RCC 7860 (cell line): Measurements from ENCODE around the gene TRPM2.
"Not testable (repeated sequence)": the region's sequence is repeated elsewhere in the genome, so short reads cannot be mapped to it uniquely, and the experiment has no call there.

Source experiments
- DNase-seq: peaks from one replicate; pipeline ENCODE4 v3.0.0-alpha.2; 2015; ENCODE audit warnings: low spot score
- FAIRE-seq: peaks from 2 replicates; lab custom pipeline; 2012; peaks lifted over from hg19 to GRCh38; lab: Jason Lieb, UNC

The TRPM2 gene

DNA sequence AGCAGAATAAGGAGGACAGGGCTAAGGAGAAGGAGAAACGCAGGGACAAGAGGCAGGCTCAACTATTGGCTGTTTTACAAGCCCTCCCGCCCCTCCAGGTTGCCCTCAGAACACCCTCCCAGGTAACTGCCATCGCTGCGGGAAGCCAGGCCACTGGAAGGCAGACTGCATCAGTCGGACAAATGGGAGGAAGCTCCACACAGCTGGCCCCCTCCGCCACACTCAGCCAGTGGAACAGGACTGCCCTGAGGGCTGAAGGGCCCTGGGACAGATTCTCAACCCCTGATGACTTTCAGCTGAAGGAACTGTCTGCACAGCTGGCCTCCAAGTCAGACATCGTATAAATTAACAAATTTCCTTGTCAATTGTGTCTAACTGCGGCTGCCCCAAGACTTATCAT, 123.7 kb downstream of the TRPM2 start:
- DNase-seq (no peak), FAIRE-seq (no peak)

- DNase-seq = no peak
- no peak for FAIRE-seq
Observed at GRCh38 chr21:44477712-44478111, 124.3 kb downstream of the TRPM2 start.

- DNase-seq = no peak
- FAIRE-seq = no peak
Observed at GRCh38 chr21:44478124-44478800, 124.8 kb downstream of the TRPM2 start.

DNA sequence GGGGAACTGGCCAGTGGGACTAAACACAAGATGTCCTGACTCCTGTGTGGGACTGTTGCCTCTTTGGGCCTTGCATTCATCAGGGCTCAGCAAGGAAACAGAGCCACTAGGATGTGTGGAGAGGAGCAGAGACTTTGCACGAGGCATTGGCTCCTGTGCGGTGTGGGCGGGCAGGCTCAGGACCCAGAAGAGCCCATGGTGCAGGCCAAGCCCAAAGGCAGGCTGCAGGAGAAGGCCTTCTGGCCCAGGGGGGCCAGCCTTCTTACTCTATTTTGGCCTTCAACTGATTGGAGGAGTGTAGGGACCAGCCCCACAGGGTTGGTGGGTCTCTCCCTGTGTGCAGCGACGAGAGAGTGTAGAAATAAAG, 125.4 kb downstream of the TRPM2 start:
- DNase-seq (no peak), FAIRE-seq (no peak)

GRCh38 chr21:44479556-44480199, 126.3 kb downstream of the TRPM2 start:
- FAIRE-seq = not testable (repeated sequence)
- DNase-seq = peak; percentile 8

DNA sequence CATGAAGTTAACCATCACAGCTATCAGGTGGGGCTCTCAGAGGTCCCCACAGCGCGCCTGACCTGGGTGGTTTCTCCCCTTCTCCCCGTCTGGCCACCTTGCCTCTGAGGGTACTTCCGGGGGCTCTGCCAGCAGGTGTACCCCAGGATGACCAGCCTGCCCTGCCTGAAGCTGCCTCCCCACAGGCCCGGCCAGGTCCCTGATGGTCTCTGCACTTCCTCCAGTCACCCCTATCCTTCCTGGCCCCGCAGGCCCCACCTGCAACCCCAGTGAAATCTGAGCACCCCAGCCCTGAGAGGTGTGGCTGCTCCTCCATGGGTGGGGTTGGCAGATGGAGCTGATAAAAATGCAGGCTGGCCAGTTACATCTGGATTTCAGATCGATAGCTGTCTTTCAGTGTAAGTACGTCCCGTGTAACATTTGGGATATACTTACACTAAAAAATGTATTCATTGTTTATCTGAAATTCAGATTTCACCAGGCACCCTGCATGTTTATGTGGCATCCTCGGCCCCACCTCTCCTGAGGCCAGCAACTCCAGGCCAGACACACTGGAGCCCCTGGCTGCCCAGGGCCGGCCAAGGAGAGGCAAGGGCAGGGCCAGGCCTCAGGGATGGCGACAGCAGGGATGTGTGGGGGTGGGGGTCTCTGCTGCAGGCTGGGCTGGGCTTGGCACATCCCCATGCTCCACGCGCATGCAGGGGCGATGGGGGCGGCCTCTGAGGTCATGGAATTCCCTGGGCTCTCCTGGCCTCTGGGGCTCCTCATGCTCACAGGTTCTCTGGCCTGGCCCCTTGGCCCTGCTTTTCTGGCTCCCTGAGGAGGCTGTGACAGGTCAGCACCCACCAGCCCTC, 127.0 kb downstream of the TRPM2 start:
- DNase-seq (no peak), FAIRE-seq (no peak)

GRCh38 chr21:44482581-44483287, 129.3 kb downstream of the TRPM2 start:
- no peak for DNase-seq
- no peak for FAIRE-seq

GRCh38 chr21:44483288-44484237, 130.1 kb downstream of the TRPM2 start:
- FAIRE-seq = no peak
- no peak for DNase-seq

DNA sequence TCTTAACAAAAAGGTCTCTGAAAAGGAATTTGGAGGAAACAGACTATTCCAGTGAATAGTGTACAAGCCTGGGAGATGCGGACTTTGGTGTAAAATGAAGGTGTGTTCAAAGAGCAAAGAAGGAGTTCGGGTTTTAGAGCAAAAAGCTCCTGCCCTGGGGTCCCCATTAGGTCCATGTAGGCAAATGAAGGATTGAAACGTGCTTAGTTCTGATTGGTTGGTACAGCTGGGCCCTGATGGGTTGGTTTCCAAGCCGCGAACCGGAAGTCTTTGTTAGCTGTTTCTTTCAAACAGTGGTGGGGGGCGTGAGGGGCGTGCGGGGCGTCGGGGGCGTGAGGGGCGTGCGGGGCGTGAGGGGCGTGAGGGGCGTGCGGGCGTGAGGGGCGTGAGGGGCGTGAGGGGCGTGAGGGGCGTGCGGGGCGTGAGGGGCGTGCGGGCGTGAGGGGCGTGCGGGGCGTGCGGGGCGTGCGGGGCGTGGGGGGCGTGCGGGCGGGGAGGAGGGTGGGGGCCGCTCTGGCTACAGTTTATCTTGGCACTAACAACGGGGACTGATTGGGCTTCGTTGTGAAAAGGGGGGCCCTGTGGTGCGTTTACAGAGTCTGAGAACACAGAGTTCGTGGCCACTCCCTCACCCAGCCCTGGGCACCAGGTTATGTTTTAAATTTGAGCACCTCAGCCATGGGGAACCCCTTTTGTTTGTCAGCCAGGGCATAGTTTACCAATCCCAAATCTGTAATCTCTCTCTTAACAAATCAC, 131.3 kb downstream of the TRPM2 start:
- FAIRE-seq = no peak
- no peak for DNase-seq

GRCh38 chr21:44485254-44485793, 131.9 kb downstream of the TRPM2 start:
- FAIRE-seq (no peak), DNase-seq (no peak)

DNA sequence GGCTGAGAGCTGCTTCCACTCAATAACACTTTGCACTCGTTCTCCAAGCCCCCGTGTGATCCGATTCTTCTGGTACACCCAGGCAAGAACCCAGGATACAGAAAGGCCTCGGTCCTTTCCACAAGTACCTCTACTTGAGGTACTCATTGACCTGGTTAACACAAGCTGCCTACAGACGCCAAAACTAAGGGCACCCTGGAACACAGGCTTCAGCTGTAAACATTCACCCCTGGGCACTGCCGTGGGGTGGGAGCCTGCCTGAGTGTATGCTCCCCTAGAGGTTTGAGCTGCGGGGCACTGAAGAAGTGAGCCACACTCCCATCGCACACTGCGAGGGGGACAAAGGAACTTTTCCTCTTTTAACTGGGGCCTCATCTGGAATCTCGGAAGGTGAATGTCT, 132.4 kb downstream of the TRPM2 start:
- FAIRE-seq (no peak), DNase-seq (no peak)

DNA sequence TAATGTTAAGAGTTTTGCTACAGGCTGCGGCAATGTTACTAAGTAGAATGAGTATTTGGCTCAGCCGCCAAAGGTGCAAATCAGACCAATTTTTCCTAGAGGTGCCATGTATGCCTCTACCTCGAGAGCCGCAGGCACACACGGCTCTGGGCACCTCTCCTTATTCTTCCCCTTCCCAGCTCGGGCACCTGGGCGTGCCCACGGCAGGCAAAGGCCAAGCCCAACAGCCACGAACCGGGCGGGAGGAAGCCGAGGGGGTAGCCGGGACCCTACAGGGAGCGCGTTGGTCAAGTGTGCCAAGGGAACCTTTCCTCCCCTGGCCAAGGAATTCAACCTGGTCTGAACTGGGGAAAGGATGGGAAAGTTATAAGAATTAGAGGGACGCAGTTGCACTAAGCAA, 132.9 kb downstream of the TRPM2 start:
- FAIRE-seq (no peak), DNase-seq (no peak)

DNA sequence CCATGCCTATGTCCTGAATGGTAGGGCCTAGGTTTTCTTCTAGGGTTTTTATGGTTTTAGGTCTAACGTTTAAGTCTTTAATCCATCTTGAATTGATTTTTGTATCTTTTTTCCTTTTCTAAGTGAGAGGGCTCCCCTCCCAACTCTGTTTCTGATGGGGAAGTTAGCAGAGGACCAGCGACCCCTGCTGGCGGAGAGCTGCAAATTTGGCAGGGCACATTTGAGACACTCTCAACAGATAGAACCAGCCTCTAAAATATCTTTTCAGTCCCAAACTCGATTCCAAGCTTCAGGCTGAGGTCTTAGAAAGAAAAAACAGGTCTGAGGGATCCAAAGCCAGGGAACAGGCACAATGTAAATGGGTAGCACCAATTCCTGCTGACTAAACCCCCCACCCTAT, 134.4 kb downstream of the TRPM2 start:
- FAIRE-seq = no peak
- no peak for DNase-seq

GRCh38 chr21:44489962-44490361, 136.5 kb downstream of the TRPM2 start:
- FAIRE-seq (no peak), DNase-seq (no peak)

GRCh38 chr21:44490405-44490804, 137.0 kb downstream of the TRPM2 start:
- no peak for DNase-seq
- FAIRE-seq = no peak

- FAIRE-seq (no peak), DNase-seq (no peak)
Observed at GRCh38 chr21:44490816-44491215, 137.4 kb downstream of the TRPM2 start.
